Right lobe of liver (tissue), 4 donors: ENCODE measurements around the gene SRC.

Source experiments
- CTCF ChIP-seq, 4 donors: fragments of 200-600 bp in 3 of 4; fragments of 450-650 bp in 1 of 4; IDR thresholded peaks; one replicate each; pipeline versions ENCODE4 v1.5.1 to v1.8.0; 2016 to 2022; ENCODE audit warnings: antibody characterized with exemption in 4 of 4, mild to moderate bottlenecking in 2 of 4
- POLR2A ChIP-seq: fragments of 450-650 bp; IDR thresholded peaks from one replicate; pipeline ENCODE4 v1.6.1; 2017; ENCODE audit warnings: antibody characterized with exemption, mild to moderate bottlenecking
- donor health status: DM: no; HTN: no; CAD: no.
- donor health status: DM: no; HTN: no; CAD: no.
- donor health status: DM: no; HTN: yes; CAD: no.

- TF ChIP-seq CTCF (IDR thresholded peaks at IDR 0.05) (no peak), POLR2A (no peak)
Observed at GRCh38 chr20:37408302-37409193, 62.6 kb downstream of the SRC start.
